Effector memory CD8-positive, alpha-beta T cell (primary cell): Measurements from ENCODE around the gene RAB9A.

Source experiments
- ATAC-seq: fragments of 150-1000 bp; cut with Tn5 transposase; replicated peaks from 2 replicates; pipeline ENCODE4 v1.10.0; 2021; ENCODE audit warnings: mild to moderate bottlenecking, moderate library complexity
- DNase-seq, 3 experiments: peaks; one replicate each; pipeline ENCODE4 v3.0.0; 2021
- H3K27ac Mint-ChIP-seq, 2 donors: one replicate each; pipeline ENCODE4 v1.8.0; 2022; ENCODE audit warnings: mild to moderate bottlenecking in 2 of 2, mixed read lengths in 2 of 2, moderate library complexity in 2 of 2
- H3K27me3 Mint-ChIP-seq, 2 donors: one replicate each; pipeline ENCODE4 v1.8.0; 2022; ENCODE audit warnings: mixed read lengths in 2 of 2
- H3K36me3 Mint-ChIP-seq: one replicate; pipeline ENCODE4 v1.8.0; 2022; ENCODE audit warnings: mild to moderate bottlenecking, moderate library complexity, mixed read lengths; ENCODE audit not compliant: insufficient read depth
- H3K4me1 Mint-ChIP-seq, 2 donors: one replicate each; pipeline ENCODE4 v1.8.0; 2022; ENCODE audit warnings: low read depth in 2 of 2, mixed read lengths in 2 of 2
- H3K4me3 Mint-ChIP-seq, 2 donors: one replicate each; pipeline ENCODE4 v1.8.0; 2022; ENCODE audit warnings: mild to moderate bottlenecking in 2 of 2, mixed read lengths in 2 of 2, moderate library complexity in 2 of 2
- H3K9me3 Mint-ChIP-seq, 2 donors: one replicate each; pipeline ENCODE4 v1.8.0; 2022; ENCODE audit warnings: mixed read lengths in 2 of 2

Gene RAB9A

DNA sequence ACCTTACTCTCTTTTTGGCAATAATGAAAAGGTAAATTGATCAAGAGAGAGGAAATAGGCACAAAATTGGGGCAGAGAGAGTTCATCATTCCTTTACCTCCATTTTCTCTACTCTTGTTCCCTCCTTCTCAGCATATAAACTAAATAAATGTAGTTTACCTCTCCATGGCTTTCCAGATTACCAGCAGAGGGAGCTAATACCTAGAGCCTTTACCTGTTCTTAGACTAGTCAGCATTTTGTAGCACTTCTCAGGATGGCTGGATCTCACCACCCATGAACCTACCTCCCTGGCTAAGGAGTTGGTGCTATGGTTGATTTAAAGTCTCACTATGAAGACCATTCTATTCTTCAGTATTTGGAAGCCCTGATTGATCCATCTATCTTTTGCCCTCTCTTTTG, 61.3 kb downstream of the RAB9A start:
- Mint-ChIP-seq H3K4me1 (peaks cover 23 to 25% of the 10 kb centered on the region in 2 donors), H3K4me3 (no peak overlapping the region), H3K27me3 (no peaks in the 10 kb centered on the region), H3K36me3 (peaks cover 44% of the 10 kb centered on the region), H3K27ac (peak overlapping the region; percentile 75 to 89), H3K9me3 (no peaks in the 10 kb centered on the region)
- DNase-seq = peak in 1 of 3 experiments; percentile 5
- peak; percentile 71 for ATAC-seq

DNA sequence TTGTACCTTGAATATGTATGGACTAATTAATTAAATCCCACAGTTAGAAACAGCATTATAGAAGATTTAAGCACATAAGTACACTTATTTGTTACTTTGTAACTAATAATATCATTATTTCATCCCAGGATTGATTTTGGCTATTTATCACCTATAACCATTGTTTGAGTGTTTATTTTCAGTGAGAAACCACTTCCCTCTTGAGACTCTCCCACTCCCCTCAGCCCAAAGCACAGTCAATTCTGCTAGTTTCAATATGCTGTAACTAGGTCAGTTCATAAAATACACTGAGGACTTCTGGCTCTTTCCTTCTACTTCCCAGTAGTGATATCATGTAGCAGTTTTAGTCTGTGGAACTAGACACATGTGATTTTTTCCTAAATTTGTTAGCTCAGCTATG, 61.9 kb downstream of the RAB9A start:
- H3K9me3 Mint-ChIP-seq = no peaks in the 10 kb centered on the region
- H3K4me1 Mint-ChIP-seq = peaks cover 23 to 25% of the 10 kb centered on the region in 2 donors
- H3K4me3 Mint-ChIP-seq = no peak overlapping the region
- peak overlapping the region in 1 of 2 donors; percentile 89 for H3K27ac Mint-ChIP-seq
- no peaks in the 10 kb centered on the region for H3K27me3 Mint-ChIP-seq
- DNase-seq (no peak), ATAC-seq (peak; percentile 37)
- peaks cover 46% of the 10 kb centered on the region for H3K36me3 Mint-ChIP-seq

DNA sequence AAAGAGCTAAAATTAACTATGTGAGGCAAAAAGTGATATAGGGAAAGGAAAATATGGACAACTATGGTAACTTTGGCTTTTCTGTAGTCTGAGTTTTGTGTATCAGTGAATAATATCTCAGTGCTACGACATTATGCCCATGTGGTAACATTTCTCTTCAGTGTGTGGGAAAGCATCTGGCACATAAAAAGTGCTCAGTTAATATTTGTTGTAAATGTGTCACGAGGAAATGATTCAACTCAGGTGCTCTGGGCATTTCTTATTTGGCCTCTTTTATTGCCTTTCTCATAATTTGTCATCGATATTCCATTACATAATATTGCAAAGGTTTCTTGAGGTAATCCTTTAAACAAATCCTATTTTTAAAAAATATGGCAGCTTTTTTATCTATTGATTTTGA, 63.2 kb downstream of the RAB9A start:
- no peak overlapping the region for H3K4me3 Mint-ChIP-seq
- no peaks in the 10 kb centered on the region for H3K9me3 Mint-ChIP-seq
- H3K27ac Mint-ChIP-seq = no peak overlapping the region
- DNase-seq (no peak), ATAC-seq (no peak)
- H3K4me1 Mint-ChIP-seq = peaks cover 22% of the 10 kb centered on the region in 2 donors
- peaks cover 45% of the 10 kb centered on the region for H3K36me3 Mint-ChIP-seq
- no peaks in the 10 kb centered on the region for H3K27me3 Mint-ChIP-seq

DNA sequence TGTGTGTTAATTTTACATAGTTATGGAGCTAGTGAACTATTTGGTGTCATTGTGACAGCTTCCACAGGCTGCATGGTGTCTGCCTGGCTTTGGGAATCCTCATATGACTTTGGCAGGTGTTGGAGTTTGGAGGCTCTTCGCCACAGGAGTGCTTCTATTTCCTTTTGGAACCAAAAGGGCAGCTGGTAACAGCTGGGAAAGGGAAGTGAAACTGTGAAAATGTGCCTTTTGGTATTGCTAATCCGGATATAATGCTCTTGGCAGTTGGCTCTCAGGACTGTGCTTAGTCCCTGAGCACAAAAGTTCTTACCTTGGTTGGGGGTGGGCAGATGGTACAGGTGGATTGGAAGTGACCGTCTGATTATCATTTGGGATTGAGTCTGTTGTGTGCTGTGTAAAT, 63.7 kb downstream of the RAB9A start:
- H3K36me3 Mint-ChIP-seq = peaks cover 47% of the 10 kb centered on the region
- peak overlapping the region; percentile 79 to 91 for H3K27ac Mint-ChIP-seq

DNA sequence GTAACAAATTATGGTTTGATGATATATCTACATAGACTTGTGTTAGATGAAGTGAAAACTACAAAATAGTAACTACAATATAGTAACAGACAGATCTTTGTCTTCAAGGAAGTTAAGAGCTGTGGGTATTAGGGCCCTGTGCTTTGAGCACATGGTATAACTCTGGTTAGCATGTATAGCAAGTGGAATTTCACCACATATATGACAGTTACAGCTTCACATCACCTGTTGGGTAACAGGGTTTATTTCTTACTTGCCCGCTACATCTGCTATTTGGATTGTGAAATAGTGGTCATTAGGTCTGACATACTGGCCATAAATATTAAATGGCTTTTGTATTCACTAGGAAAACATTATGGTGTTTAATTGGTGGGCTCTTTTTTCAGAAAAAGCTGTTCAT, 65.8 kb downstream of the RAB9A start:
- peaks cover 21 to 22% of the 10 kb centered on the region in 2 donors for H3K4me1 Mint-ChIP-seq
- H3K27me3 Mint-ChIP-seq = no peaks in the 10 kb centered on the region
- H3K4me3 Mint-ChIP-seq = no peak overlapping the region
- no peaks in the 10 kb centered on the region for H3K9me3 Mint-ChIP-seq
- ATAC-seq (no peak), DNase-seq (no peak)
- no peak overlapping the region for H3K27ac Mint-ChIP-seq
- peaks cover 54% of the 10 kb centered on the region for H3K36me3 Mint-ChIP-seq

More for the DNA sequence above, 63.7 kb downstream of the RAB9A start:
- ATAC-seq = no peak
- no peak for DNase-seq
- no peaks in the 10 kb centered on the region for H3K27me3 Mint-ChIP-seq
- H3K4me3 Mint-ChIP-seq = no peak overlapping the region
- no peaks in the 10 kb centered on the region for H3K9me3 Mint-ChIP-seq
- H3K4me1 Mint-ChIP-seq = peaks cover 17% of the 10 kb centered on the region in 2 donors

DNA sequence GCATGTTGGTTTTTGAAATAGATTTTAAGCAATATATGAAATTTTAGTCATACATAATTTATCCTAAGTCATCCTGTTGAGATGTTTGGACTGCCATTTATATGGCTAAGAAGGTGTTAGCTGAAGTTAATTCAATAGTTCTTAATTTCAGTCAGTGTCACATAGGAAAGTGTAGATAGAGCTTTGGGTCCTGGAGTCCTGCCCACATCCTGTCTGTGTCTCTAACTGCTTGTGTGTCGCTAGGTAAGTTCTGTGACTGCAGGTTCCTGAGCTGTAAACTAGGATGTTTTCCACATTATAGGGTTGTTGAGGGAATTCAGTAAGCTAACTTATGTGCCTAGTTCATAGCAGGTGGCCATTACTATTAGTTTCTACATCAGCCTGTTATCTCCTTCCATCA, 66.3 kb downstream of the RAB9A start:
- H3K4me1 Mint-ChIP-seq = peaks cover 18 to 19% of the 10 kb centered on the region in 2 donors

DNA sequence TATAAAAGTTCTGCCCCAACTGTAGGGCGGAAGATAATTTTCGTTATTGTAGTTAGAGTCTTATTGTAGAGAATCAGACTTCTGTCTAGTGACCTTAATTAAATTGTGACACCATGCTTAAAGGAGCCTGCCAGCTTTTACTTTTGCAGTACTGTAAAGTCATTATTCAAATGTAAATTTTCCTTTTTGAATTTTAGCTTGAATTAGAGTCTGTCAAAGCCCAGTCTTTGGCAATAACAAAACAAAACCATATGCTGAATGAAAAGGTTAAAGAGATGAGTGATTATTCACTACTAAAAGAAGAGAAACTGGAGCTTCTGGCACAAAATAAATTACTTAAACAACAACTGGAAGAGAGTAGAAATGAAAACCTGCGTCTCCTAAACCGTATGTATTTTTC, 67.5 kb downstream of the RAB9A start:
- no peaks in the 10 kb centered on the region for H3K27me3 Mint-ChIP-seq

More for the DNA sequence above, 66.3 kb downstream of the RAB9A start:
- ATAC-seq (peak; percentile 81), DNase-seq (peak in 1 of 3 experiments; percentile 1)
- Mint-ChIP-seq H3K4me3 (no peak overlapping the region), H3K27me3 (no peaks in the 10 kb centered on the region), H3K36me3 (peaks cover 59% of the 10 kb centered on the region), H3K9me3 (no peaks in the 10 kb centered on the region), H3K27ac (no peak overlapping the region)

DNA sequence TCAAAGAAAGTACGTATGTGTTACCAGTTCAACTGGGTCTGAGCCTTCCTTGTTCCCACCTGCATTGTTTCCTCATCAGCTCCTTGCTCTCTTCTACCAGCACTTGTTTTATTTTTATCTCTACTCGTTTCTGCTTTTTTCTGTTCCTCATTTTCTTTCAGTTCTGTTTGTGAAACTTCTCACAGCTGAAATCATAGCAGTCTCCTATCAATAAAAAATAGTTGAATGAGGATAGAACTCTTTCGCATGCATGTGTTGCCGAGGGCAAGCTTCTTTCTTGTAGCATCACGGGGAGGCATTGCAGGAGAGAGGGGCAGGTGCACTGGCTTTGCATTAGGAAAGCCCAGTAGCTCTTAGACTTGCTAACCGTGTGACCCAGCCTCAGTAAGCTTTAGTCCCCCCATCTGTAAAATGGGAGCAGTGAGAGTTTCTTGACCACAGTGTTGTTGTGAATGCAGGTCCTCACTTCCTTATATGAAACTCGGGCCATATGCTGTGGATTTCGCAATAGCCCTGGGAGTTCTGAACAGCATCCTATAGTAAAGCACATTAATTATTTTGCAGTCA, 70.3 kb downstream of the RAB9A start:
- peaks cover 7 to 8% of the 10 kb centered on the region in 2 donors for H3K4me1 Mint-ChIP-seq
- DNase-seq = no peak
- no peaks in the 10 kb centered on the region for H3K27me3 Mint-ChIP-seq
- no peak for ATAC-seq
- peaks cover 71% of the 10 kb centered on the region for H3K36me3 Mint-ChIP-seq
- no peak overlapping the region for H3K4me3 Mint-ChIP-seq
- no peaks in the 10 kb centered on the region for H3K9me3 Mint-ChIP-seq
- H3K27ac Mint-ChIP-seq = no peak overlapping the region

More for the DNA sequence above, 67.5 kb downstream of the RAB9A start:
- no peak overlapping the region for H3K27ac Mint-ChIP-seq
- H3K4me3 Mint-ChIP-seq = no peak overlapping the region
- DNase-seq (no peak), ATAC-seq (no peak)
- peaks cover 69% of the 10 kb centered on the region for H3K36me3 Mint-ChIP-seq
- H3K9me3 Mint-ChIP-seq = no peaks in the 10 kb centered on the region
- H3K4me1 Mint-ChIP-seq = peaks cover 13 to 15% of the 10 kb centered on the region in 2 donors
